Placental pericyte (primary cell): ENCODE results near the gene ANKRD28. TPM values are rescaled to one million over a fixed set of nuclear protein-coding genes. Genes with fewer than 3 reads are reported as not detected.

ENCODE experiments used
- small RNA-seq: library from RNA; depleted of rRNA; stranded (forward); fragments of <200 nt; gene quantifications from one replicate; pipeline ENCODE3, GENCODE V24; 2012; ENCODE audit warnings: low replicate concordance
- total RNA-seq: library from RNA; depleted of rRNA; stranded (reverse); fragments of >200 nt; gene quantifications from 2 replicates; pipeline ENCODE4 v1.2.3, GENCODE V29; 2012

The ANKRD28 gene
- total RNA-seq: 85.6 and 202 TPM in 2 replicates

GRCh38 chr3:15797642-15798303 is at the start of gene ANKRD28:
TSS of gene ANKRD28 (minus strand) at chr3:15797979. CDS start at chr3:15796521, 1,458 bp downstream.

Small RNAs within 50 kb of the gene (small RNA-seq; reads per million reads assigned to genes)
- not detected for gene MIR3134
- gene RN7SL4P: not detected

Other genes starting within 250 kb of the ANKRD28 start
- gene HACL1, start 196.4 kb downstream of the ANKRD28 start, total RNA-seq: 23.0 and 26.0 TPM in 2 replicates
- gene BTD, start 196.2 kb downstream of the ANKRD28 start, total RNA-seq: 23.8 and 30.4 TPM in 2 replicates